ENCODE results near the gene PLCG1. TPM values are rescaled to one million over a fixed set of nuclear protein-coding genes. Genes with fewer than 3 reads are reported as not detected.

Gene PLCG1
- total and polyA plus RNA-seq, 9 of the 15 experiments (the other 6 are each of a cell fraction or from before 2014, with no cell fraction given) = 1.7 to 67.0 (median 34.8) TPM

DNA sequence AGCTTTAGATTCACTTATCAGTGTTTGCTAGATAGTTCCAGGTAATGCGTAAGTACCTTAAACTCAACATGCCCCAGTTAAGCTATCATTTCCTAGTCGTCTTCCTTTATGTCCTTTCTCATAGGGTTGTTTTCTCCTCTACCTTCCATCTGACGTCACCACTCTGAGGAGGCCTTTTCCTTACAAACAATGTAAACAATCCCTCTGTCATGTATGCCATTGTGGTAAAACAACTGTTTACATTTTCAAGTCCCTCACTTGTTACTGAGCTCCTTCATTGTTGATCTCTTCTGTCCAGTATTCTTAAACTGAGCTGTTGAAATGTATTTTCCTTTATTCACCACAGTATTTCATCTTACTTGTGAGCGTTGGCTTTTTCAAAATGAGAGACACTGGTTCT is 45.4 kb upstream of the PLCG1 start:
- FAIRE-seq (no peak), DNase-seq (ENCODE audit: extremely low read depth in 1 of 4, low spot score in 3 of 4) (no peak), ATAC-seq (no peak)
- no peaks in the 10 kb centered on the region for H3K27me3 ChIP-seq (ENCODE audit: control insufficient read depth in 2 of 2, insufficient read depth in 2 of 2, low read length in 2 of 2)
- peaks cover 3 to 6% of the 10 kb centered on the region in 2 experiments; a peak in 3 of 5 replicates for H3K4me1 ChIP-seq (replicated peaks in 1 of 2; ENCODE audit: control insufficient read depth in 2 of 2, insufficient read depth in 2 of 2, low read length in 2 of 2)
- no peaks in the 10 kb centered on the region for H3K9me1 ChIP-seq (ENCODE audit: control insufficient read depth, insufficient read depth, low read length)
- no peak overlapping the region for H3K4me2 ChIP-seq (ENCODE audit: insufficient read depth, low read length)
- in situ Hi-C loops (cut with MboI) = loop anchor here (5.0 kb wide), 1 partner anchor 105 kb away; no protein-coding TSS in a partner anchor
- H3K27ac ChIP-seq (ENCODE audit: extremely low read depth, low read depth, low read length) = no peak overlapping the region
- ChIA-PET CTCF (ENCODE audit: low intra/inter-chr PET ratio) (interaction anchor here (0.7 kb wide), 1 partner anchor 421 kb away, joined by 6 read pairs; no protein-coding TSS in a partner anchor), POLR2A (interaction anchor here (0.9 to 1.2 kb wide), 5 partner anchors 12 to 112 kb away, joined by 3 to 4 read pairs (median 3); no protein-coding TSS in a partner anchor)
- H3K9me3 ChIP-seq (replicated peaks; ENCODE audit: control insufficient read depth, insufficient read depth, low read depth, low read length) = no peaks in the 10 kb centered on the region
- H3K4me3 ChIP-seq = no peak overlapping the region
- H4K20me1 ChIP-seq (replicated peaks; ENCODE audit: control insufficient read depth, insufficient read depth, low read length) = no peaks in the 10 kb centered on the region; the same call in 1 of the 2 replicates
- WGBS (ENCODE audit: insufficient coverage, low coverage, missing lambda C conversion rate) = 93% methylated on average over 4 of the region's 4 CpGs
- BruUV-seq (replicated peaks) = no TSS peak
- peaks cover 2% of the 10 kb centered on the region; the same call in 1 of the 3 replicates for H3K79me2 ChIP-seq (ENCODE audit: control insufficient read depth, insufficient read depth, low read length)
- no peak overlapping the region for H2AFZ ChIP-seq (ENCODE audit: low read depth, low read length)
- TF ChIP-seq HDAC8 (tag; IDR thresholded peaks at IDR 0.05) (no peak), SREBF2 (CRISPR knock-in tag; IDR thresholded peaks at IDR 0.05) (no peak), POLR2A (conservative IDR thresholded peaks at IDR 0.05) (no peak), NFXL1 (CRISPR knock-in tag; IDR thresholded peaks at IDR 0.05) (no peak), PCBP1 (IDR thresholded peaks at IDR 0.05; ENCODE audit: low read depth, low read length, poor library complexity, severe bottlenecking) (no peak), KLF16 (IDR thresholded peaks at IDR 0.05) (no peak), PHF20 (IDR thresholded peaks at IDR 0.05; ENCODE audit: partially characterized antibody) (no peak), ETV6 (IDR thresholded peaks at IDR 0.05; ENCODE audit: borderline replicate concordance in 1 of 2, low read depth in 2 of 2, low read length in 1 of 2) (no peak), ETV6 (CRISPR knock-in tag; IDR thresholded peaks at IDR 0.05; ENCODE audit: borderline replicate concordance) (no peak), ZNF280A (IDR thresholded peaks at IDR 0.05; ENCODE audit: low read depth, partially characterized antibody) (no peak), POU5F1 (IDR thresholded peaks at IDR 0.05; ENCODE audit: borderline replicate concordance, low read depth, low read length, partially characterized antibody) (no peak), HCFC1 (IDR thresholded peaks at IDR 0.05; ENCODE audit: low read depth, low read length) (no peak), EWSR1 (IDR thresholded peaks at IDR 0.05; ENCODE audit: borderline replicate concordance, low read depth, partially characterized antibody) (no peak), SMAD3 (CRISPR knock-in tag; conservative IDR thresholded peaks at IDR 0.05) (no peak), YBX1 (IDR thresholded peaks at IDR 0.05) (no peak), RERE (CRISPR knock-in tag; IDR thresholded peaks at IDR 0.05; ENCODE audit: borderline replicate concordance) (no peak)
- TF ChIP-seq, protein P1, sequence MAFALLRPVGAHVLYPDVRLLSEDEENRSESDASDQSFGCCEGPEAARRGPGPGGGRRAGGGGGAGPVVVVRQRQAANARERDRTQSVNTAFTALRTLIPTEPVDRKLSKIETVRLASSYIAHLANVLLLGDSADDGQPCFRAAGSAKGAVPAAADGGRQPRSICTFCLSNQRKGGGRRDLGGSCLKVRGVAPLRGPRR (CRISPR knock-in tag; IDR thresholded peaks at IDR 0.05) = no peak
- peaks cover 73% of the 10 kb centered on the region for H3K36me3 ChIP-seq (ENCODE audit: control insufficient read depth, insufficient read depth, low read length)
- intact Hi-C loops (cut with micrococcal nuclease) = no loop called here
- H3K9ac ChIP-seq (ENCODE audit: insufficient read depth in 1 of 2, low read depth in 2 of 2, low read length in 2 of 2) = no peak overlapping the region
